ENCODE results near the gene CTIF. TPM values are rescaled to one million over a fixed set of nuclear protein-coding genes. Genes with fewer than 3 reads are reported as not detected.

Gene CTIF
- total RNA-seq, 1 donor from 2014 or later: 35.1 TPM

DNA sequence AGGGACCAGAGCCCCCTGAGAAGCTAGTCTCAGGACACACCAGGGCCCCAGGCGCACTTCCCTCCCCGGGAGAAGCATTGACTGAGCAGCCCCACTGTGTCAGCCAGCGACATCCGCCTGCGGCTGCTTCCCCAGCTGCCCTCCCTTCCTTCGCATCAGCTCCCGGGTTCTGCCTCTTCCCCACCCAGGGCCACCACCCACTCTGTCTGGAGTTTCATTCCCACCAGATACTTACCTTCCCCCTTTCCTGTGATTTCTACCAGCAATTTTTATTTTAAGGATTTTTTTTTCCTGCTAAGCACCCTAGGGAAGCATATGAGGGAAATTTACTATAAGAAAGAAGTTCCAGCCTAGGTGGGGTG lies 312.7 kb downstream of the CTIF start:
- Histone ChIP-seq H3K27ac (no peak overlapping the region), H3K9me3 (no peaks in the 10 kb centered on the region), H3K4me1 (peaks cover 40% of the 10 kb centered on the region), H3K4me3 (no peak overlapping the region), H3K27me3 (no peaks in the 10 kb centered on the region), H3K36me3 (no peaks in the 10 kb centered on the region)
- no peak for DNase-seq (ENCODE audit: extremely low spot score in 2 of 2)
- intact Hi-C loops (cut with DNase I): no loop called here
- TF ChIP-seq POLR2A (IDR thresholded peaks at IDR 0.05) (no peak), POLR2AphosphoS5 (IDR thresholded peaks at IDR 0.05; ENCODE audit: insufficient read depth in 1 of 2, low read depth in 1 of 2) (no peak)
- TF ChIP-seq, protein P1, sequence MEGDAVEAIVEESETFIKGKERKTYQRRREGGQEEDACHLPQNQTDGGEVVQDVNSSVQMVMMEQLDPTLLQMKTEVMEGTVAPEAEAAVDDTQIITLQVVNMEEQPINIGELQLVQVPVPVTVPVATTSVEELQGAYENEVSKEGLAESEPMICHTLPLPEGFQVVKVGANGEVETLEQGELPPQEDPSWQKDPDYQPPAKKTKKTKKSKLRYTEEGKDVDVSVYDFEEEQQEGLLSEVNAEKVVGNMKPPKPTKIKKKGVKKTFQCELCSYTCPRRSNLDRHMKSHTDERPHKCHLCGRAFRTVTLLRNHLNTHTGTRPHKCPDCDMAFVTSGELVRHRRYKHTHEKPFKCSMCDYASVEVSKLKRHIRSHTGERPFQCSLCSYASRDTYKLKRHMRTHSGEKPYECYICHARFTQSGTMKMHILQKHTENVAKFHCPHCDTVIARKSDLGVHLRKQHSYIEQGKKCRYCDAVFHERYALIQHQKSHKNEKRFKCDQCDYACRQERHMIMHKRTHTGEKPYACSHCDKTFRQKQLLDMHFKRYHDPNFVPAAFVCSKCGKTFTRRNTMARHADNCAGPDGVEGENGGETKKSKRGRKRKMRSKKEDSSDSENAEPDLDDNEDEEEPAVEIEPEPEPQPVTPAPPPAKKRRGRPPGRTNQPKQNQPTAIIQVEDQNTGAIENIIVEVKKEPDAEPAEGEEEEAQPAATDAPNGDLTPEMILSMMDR (IDR thresholded peaks at IDR 0.05): no peak

DNA sequence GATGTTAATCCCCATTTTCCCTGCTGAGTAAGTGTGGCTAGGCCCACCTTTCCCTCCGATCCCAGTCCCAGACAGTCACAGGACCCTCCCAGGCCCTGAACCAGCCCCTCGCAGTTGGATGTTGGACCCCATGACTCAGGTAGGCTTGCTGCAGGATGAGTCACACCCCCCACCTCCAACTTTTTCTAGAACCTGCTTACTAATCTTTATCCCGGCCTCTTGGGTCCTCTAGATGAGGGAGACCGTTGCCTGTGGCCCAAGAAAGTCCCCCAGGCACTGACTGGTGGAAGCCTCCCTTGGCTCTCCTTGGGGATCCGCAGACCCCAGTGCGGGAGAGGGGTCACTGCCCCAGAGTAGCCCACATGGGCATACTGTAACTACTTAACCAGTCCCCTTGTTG lies 313.5 kb downstream of the CTIF start:
- intact Hi-C loops (cut with DNase I): no loop called here
- no peak for TF ChIP-seq POLR2AphosphoS5 (IDR thresholded peaks at IDR 0.05; ENCODE audit: insufficient read depth in 1 of 2, low read depth in 1 of 2)
- TF ChIP-seq, protein P1 (IDR thresholded peaks at IDR 0.05): no peak
- no peak for TF ChIP-seq POLR2A (IDR thresholded peaks at IDR 0.05)
- H3K27ac ChIP-seq: no peak overlapping the region

DNA sequence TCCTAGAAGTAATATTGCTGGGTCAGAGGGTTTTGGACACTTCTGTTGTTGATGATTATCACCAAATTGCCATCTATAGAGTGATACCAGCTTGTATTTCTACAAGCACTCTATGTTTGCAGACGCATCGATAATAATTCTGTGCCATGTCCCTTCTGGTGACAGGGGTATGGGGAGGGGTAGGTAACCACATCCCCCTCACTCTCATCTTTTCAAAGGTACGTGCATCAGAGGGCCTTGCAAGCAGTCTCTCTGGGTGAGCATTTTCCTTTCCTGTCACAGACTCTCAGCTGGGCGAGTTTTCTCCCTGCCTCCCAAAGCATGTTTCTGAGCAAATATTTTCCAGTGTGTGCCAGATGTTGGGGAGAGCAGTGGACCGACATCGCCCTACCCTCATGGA lies 314.0 kb downstream of the CTIF start:
- peaks cover 36% of the 10 kb centered on the region for H3K4me1 ChIP-seq
- no peak for DNase-seq (ENCODE audit: extremely low spot score in 2 of 2)
- intact Hi-C loops (cut with DNase I): no loop called here
- H3K27me3 ChIP-seq: no peaks in the 10 kb centered on the region
- no peak for TF ChIP-seq POLR2AphosphoS5 (IDR thresholded peaks at IDR 0.05; ENCODE audit: insufficient read depth in 1 of 2, low read depth in 1 of 2)
- TF ChIP-seq, protein P1 (IDR thresholded peaks at IDR 0.05): no peak
- no peak for TF ChIP-seq POLR2A (IDR thresholded peaks at IDR 0.05)
- H3K27ac ChIP-seq: no peak overlapping the region
- H3K4me3 ChIP-seq: no peak overlapping the region
- H3K9me3 ChIP-seq: no peaks in the 10 kb centered on the region
- H3K36me3 ChIP-seq: no peaks in the 10 kb centered on the region

More for the DNA sequence above, 313.5 kb downstream of the CTIF start:
- no peak for DNase-seq (ENCODE audit: extremely low spot score in 2 of 2)
- H3K27me3 ChIP-seq: no peaks in the 10 kb centered on the region
- peaks cover 40% of the 10 kb centered on the region for H3K4me1 ChIP-seq
- no peaks in the 10 kb centered on the region for H3K36me3 ChIP-seq
- H3K4me3 ChIP-seq: no peak overlapping the region
- H3K9me3 ChIP-seq: no peaks in the 10 kb centered on the region

DNA sequence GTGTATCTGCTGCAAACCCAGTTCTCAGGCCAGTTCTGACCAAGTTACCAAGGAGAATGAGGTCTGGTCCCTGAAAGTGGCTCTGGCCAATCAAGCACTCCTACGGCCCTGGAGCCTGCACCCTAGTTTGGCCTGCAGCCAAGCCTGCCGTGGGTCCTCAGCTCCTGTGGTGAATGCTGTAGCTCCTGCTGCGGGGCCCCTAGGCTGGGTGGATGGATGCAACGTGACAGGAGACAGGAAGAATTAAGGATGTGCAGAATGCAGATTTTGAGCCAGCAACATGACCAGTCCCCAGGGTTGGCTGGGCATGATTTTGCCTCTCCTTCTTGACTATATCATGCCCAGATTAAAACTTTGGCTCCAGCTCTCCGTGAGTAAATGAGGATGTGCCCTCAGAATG lies 314.8 kb downstream of the CTIF start:
- H3K4me3 ChIP-seq: no peak overlapping the region
- H3K9me3 ChIP-seq: no peaks in the 10 kb centered on the region
- intact Hi-C loops (cut with DNase I): no loop called here
- H3K4me1 ChIP-seq: peaks cover 36% of the 10 kb centered on the region
- H3K27ac ChIP-seq: no peak overlapping the region
- H3K36me3 ChIP-seq: no peaks in the 10 kb centered on the region
- no peaks in the 10 kb centered on the region for H3K27me3 ChIP-seq
- TF ChIP-seq, protein P1 (IDR thresholded peaks at IDR 0.05): no peak
- TF ChIP-seq POLR2A (IDR thresholded peaks at IDR 0.05): no peak
- no peak for TF ChIP-seq POLR2AphosphoS5 (IDR thresholded peaks at IDR 0.05; ENCODE audit: insufficient read depth in 1 of 2, low read depth in 1 of 2)
- no peak for DNase-seq (ENCODE audit: extremely low spot score in 2 of 2)

DNA sequence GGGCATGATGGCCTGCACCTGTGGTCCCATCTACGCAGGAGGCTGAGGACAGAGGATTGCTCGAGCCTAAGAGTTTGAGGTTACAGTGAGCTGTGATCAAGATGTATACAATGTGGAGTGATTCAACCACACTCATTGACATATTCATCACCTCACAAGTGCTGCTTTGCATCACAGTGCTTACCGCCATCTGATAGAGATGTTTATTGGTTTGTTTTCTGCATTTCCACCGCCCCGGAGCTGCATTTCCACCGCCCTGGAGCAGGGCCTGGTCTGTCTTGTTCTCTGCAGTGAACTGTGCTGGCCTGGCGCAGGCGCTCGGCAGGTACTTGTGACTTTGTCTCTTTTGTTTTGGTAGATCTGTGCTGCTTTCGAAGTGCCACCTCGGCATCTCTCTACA lies 315.9 kb downstream of the CTIF start:
- no peak for TF ChIP-seq POLR2AphosphoS5 (IDR thresholded peaks at IDR 0.05; ENCODE audit: insufficient read depth in 1 of 2, low read depth in 1 of 2)
- Histone ChIP-seq H3K36me3 (no peaks in the 10 kb centered on the region), H3K27ac (no peak overlapping the region), H3K9me3 (no peaks in the 10 kb centered on the region), H3K4me1 (peaks cover 39% of the 10 kb centered on the region), H3K27me3 (no peaks in the 10 kb centered on the region), H3K4me3 (no peak overlapping the region)
- intact Hi-C loops (cut with DNase I): no loop called here
- no peak for DNase-seq (ENCODE audit: extremely low spot score in 2 of 2)
